KBM-7 (cell line): Measurements from ENCODE around the gene GRAMD1A.
A peak's percentile ranks its signal among the peaks of the same experiment; 100 is the strongest.

Source experiments
- DNase-seq: peaks from one replicate; pipeline ENCODE4 v3.0.0-alpha.2; 2015
- in situ Hi-C: fragments of 300-500 bp; cut with MboI; formaldehyde crosslinking; loops from 2 replicates; pipeline ENCODE4 v1.14.3; 2020; ENCODE audit warnings: low sequenced_read_pairs, low pct_unique_long_range_greater_than_20kb, mixed read lengths

GRAMD1A gene

DNA sequence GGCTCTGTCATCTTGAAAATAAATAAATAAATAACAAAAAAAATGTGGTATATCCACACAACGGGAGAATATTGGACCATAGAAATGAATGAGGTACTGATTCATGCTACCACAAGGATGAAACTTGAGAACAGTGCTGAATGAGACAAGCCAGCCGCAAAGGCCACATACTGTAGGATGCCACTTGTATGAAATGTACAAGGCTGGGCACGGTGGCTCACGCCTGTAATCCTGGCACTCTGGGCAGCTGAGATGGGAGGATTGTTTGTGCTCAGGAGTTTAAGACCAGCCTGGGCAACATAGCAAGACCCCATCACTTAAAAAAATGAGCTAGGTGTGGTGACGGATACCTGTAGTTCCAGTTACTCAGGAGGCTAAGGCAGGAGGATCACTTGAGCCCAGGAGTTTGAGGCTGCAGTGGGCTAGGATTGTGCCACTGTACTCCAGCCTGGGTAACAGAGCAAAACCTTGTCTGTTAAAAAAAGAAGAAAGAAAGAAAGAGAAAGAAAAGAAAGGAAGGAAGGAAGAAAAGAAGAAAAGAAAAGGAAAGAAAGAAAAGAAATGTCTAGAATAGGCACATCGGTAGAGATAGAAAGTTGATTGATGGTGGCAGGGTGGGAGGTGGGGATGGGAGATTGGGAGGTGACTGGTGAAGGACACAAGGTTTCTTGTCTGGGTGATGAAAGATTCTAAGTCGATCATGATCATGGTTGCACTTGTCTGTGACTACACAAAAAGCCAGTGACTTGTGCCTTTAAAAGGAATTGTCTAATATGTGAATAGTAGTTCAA lies 61.7 kb downstream of the GRAMD1A start:
- in situ Hi-C loops: no loop called here
- no peak for DNase-seq

DNA sequence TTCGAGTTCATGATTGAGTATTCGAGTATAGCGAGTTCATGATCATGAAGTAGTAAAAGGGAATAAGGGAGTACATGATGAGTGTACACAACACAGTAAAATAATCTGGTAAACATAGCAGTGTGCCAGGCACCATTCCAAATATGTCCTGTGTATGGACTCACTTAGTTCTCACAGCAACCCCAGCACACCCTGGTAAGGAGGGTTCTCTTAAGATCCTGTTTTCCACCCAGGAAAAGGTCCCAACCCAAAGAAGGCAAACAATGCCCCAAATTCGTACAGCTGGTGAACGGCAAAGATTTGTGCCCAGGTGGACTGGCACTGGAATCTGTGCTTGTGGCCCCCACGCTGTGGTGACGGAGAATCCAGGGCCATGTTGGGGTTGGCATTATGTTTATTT lies 62.8 kb downstream of the GRAMD1A start:
- in situ Hi-C loops: no loop called here
- no peak for DNase-seq

DNA sequence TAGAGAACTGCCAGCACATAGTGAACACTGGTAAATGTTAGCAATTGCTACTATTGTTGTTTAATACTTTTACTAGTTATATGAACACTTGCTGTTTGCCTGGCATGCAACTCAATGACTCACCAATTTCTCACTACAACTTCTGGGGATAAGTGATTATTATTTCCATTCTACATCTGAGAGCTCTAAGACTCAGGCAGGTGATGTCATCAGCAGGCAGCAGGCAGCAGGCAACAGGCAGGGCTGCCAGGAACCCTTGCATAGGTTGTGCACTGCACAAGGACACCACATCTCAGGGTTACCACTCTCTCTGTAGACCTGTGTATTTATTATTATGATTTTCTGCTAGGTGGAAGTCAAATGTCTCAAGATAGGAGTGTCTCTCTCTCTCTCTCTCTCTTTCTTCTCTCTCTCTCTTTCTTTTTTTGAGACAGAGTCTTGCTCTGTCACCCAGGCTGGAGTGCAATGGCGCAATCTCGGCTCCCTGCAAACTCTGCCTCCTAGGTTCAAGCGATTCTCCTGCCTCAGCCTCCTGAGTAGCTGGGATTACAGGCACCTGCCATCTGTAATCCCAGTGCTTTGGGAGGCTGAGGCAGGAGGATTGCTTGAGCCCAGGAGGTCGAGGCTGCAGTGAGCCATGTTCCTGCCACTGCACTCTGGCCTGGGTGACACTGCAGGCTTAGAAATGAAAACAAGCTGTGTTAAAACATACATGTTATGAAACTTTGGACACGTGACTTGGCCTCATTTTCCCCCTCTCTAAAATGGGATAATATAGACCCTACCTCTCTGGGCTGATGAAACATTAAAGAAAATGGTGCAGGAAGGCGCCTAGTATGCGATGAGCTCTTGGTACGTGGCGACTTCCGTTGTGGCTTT lies 64.1 kb downstream of the GRAMD1A start:
- no peak for DNase-seq
- in situ Hi-C loops: no loop called here

DNA sequence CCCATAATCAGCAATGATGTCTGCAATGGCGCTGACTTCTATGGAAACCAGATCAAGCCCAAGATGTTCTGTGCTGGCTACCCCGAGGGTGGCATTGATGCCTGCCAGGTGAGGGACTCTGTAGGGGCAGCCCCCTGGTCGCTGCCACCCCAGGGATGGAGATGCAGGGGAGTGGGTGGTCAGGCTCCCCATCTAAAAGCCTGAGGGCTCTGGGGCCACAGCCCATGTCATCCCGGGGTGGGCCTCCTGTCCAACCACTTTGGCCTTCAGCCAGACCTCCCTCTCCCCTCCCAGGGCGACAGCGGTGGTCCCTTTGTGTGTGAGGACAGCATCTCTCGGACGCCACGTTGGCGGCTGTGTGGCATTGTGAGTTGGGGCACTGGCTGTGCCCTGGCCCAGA lies 65.5 kb downstream of the GRAMD1A start:
- DNase-seq: no peak
- in situ Hi-C loops: no loop called here

DNA sequence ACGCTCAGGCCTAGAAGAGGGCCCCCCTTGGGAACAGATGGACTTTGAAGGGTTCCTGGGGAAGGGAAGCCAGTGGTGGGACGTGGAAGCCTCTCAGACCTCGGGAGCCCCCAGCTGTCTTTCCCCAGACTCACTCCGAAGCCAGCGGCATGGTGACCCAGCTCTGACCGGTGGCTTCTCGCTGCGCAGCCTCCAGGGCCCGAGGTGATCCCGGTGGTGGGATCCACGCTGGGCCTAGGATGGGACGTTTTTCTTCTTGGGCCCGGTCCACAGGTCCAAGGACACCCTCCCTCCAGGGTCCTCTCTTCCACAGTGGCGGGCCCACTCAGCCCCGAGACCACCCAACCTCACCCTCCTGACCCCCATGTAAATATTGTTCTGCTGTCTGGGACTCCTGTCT lies 66.0 kb downstream of the GRAMD1A start:
- DNase-seq: no peak
- in situ Hi-C loops: no loop called here

DNA sequence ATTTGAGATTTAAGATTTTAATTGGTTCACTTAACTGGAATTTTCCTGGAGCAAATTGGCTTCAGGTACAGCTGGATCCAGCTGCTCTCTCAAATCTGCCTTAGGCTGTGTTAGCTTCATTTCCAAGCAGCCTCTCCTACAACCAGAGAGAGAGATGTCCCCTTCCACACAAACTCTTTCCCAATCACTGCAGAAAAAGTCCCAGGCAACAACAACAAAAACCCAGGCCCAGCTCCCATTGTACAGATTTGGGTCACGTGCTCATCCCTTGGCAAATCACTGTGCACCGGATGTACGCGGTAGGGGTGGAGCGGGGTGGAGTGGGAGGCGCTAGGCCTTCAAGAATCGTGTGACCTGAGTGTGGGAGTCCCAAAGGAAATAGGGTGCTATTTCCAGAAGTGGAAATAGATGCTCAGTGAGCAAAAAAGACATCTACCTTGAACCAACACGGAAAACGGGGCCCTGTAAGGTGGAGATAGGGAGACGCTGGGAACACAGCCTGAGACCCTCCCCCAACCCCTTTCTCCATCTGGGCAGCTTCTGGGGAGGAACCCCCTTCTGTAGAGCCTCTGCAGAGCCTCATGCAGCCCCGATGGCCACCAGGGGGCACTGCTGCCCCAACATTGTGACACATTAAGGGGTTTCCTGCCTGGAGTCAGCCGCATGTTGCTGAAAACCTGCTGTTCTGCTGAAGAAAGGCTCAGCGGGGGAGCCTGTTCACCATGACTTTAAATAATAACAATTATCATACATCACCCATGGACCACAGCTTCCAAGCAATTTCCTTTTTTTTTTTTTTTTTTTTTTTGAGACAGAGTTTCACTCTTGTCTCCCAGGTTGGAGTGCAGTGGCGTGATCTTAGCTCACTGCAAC lies 66.8 kb downstream of the GRAMD1A start:
- DNase-seq: peak; percentile 90
- in situ Hi-C loops: no loop called here

DNA sequence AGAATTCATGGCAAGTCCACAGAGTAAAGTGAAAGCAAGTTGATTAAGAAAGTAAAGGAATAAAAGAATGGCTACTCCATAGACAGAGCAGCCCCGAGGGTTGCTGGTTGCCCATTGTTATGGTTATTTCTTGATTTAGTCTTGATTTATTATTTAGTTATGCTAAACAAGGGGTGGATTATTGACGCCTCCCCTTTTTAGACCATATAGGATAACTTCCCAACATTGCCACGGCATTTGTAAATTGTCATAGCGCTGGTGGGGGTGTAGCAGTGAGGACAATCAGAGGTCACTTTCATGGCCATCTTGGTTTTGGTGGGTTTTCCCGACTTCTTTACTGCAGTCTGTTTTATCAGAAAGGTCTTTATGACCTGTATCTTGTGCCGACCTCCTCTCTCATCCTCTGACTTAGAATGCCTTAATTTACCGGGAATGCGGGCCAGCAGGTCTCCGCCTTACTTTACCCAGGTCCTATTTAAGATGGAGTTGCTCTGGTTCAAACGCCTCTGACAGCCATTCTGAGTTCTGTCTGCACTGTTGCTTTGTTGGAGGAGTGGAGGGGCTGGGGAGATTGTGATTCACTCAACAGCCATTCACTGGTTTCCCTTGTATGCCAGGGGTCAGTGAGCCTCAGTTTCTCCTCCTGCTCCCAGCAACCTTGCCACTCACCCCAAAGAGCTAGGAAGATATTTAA lies 69.0 kb downstream of the GRAMD1A start:
- DNase-seq: no peak
- in situ Hi-C loops: no loop called here

DNA sequence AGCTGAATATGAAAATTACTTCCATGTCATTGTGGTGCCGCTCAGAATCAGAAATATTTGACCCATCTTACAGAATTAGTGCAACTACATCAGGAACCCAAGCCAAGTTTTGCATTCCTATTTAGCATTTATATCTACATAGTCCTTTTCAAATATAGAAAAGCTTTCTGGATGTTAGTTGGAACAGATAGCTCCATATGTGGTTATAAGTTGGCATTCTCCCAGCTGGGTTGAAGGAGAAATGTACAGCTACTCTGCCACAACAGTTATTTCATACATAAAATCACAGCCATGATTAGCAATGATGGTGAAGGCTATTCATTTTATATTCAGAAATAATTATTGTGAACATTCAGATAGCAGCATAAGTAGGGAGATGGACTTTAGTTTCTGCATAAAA lies 69.6 kb downstream of the GRAMD1A start:
- in situ Hi-C loops: no loop called here
- no peak for DNase-seq

DNA sequence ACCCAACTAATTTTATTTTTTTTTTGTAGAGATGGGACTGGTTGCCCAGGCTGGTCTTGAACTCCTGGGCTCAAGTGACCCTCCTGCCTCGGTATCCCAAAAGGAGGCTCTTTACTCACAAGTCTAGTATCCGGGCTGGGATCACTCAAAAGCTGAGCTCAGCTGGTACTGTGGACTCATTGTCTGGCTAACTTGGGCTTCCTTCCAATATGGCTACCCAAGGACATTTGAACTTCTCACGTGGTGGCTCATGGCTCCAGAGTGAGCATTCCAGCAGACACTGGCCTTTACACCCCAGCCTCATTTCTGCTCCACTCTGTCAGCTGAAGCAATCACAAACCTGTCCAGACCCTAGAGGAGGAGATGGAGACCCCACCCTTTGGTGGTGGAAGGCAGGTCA lies 70.3 kb downstream of the GRAMD1A start:
- DNase-seq: no peak
- in situ Hi-C loops: no loop called here

DNA sequence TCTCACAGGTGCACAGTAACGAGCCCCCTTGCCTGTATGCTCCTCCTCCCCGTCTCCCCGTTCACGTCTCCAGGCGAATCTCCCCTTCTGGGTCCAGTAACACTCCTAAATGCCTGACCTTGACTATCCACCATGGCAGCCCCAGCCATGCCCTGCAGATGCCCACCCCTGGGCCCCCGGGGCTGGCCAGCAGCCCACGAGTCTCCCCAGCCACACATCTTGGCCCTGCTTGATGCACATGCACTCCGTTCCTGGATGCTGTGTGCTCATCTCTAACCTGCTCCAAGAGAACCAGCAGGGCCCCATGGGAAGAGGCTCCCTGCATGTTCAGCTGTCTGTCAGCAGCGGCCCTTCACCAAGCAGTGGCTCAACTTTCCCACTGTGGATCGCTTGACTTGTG lies 73.4 kb downstream of the GRAMD1A start:
- no peak for DNase-seq
- in situ Hi-C loops: no loop called here

DNA sequence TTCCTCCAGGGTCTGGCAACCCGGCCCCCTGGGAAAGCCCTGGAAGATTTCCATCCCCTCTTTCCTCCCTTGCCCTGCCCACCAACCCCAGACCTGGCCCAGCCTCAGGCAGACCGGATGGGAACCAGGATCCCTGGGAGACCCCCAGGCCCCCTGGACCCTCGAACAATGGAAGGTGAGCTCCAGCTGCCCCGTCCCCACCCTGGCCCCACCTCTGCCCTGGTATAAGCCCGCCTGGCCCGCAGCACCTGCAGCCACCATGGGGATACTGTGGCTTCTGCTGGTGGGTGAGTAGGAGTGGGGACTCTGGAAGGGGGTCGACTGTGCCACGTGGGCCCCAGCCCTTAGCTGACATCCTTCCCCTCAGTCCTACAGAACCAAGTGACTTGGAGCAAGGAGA lies 73.8 kb downstream of the GRAMD1A start:
- no peak for DNase-seq
- in situ Hi-C loops: no loop called here

DNA sequence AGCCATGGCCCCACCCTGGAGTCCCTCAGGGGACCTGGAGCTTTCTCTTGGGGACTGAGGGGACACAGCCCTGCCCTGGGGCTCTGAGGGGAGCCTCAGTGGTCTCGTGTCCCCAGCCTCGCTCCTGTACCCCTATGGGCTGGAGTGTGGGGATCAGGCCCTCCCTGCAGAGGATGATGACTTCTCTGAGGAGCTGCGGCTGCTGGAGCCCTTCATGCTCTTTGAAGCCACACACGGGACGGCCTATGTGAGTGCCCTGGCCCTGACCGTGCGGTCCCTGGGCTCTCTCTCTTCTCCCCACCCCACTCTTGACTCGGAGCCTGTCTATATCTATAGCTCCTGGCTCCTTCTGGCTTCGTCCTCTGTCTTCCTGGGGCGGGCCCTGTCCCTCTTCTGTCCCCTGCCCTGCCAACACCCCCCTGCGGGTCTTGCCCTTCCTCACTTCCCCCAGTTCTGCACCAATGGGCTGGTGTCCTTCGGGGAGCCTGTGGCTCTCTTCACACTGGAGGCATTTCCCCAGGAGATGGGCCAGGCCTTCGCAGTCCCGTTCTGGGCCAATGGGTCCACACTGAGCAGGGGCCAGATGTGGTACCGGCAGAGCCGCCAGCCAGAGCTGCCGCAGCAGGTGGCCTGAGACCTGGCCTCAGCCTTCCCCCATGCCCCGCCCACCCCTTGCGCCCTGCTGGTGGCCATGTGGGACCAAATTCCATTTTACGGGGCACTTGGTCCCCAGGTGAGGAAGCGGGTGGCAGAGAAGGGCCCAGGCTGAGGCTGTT lies 74.5 kb downstream of the GRAMD1A start:
- DNase-seq: no peak
- in situ Hi-C loops: no loop called here

DNA sequence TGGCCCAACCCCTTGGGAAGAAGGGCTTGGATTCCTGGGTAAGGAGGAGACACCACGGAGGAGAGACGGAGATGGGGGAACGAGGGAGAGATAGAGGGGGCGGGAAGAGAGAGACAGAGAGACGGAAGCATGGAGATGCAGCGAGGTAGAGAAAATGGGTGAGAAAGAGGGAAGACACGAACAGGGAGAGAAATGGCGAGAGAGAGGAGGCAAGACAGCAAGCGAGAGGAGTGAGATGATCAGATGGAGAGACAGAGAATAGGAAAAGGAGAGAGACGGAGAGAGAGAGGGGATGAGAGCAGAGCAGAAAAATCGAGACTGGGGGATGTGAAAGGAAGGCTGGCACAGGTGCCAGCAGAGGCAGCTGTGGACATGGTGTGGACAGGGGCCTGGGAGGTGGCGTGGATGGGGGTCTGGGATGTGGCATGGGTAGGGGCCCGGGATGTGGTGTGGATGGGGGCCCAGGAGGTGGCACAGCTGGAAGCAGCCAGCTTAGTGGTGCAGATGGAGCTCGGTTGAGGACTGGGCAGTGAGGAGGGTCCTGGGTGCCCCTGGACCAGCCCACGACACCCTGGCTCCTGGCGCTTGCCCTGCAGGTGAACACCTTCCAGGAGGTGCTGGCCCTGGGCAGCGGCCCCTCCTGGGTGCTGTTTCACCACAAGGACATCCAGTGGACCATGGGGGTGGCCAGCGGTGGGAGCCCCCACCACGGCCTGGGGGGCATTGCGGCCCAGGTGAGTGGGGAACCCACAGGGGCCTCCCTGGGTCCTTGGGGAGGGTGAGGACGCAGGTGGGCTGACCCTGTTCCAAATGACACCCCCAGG lies 75.3 kb downstream of the GRAMD1A start:
- in situ Hi-C loops: no loop called here
- DNase-seq: no peak

DNA sequence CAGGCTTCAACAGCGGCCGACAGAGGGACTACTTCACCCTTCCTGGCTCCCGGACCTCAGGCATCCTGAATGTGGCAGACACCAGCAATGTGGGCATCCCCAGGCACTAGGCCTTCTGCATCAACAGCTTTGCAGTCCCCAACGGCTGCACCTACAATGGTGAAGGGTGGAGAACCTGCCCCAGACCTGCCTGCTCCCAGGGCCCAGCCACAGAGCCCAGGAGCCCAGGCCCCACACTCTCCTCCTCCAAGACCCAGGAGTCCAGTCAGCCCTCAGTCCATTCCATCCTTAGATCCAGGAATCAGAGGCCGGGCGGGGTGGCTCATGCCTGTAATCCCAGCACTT lies 75.9 kb downstream of the GRAMD1A start:
- in situ Hi-C loops: no loop called here
- DNase-seq: no peak
